ENCODE data around the gene ZNF148. TPM values are rescaled to one million over a fixed set of nuclear protein-coding genes. Genes with fewer than 3 reads are reported as not detected.
"Not testable (repeated sequence)": the region's sequence is repeated elsewhere in the genome, so short reads cannot be mapped to it uniquely, and the experiment has no call there.

Gene ZNF148
- total RNA-seq, 1 donor from 2014 or later: 47.5 TPM

- DNase-seq (no peak), ATAC-seq (no peak)
- Histone ChIP-seq H3K27ac (no peak overlapping the region), H3K36me3 (no peaks in the 10 kb centered on the region), H3K9me3 (peaks cover 4% of the 10 kb centered on the region), H3K27me3 (no peaks in the 10 kb centered on the region), H3K4me1 (no peaks in the 10 kb centered on the region), H3K4me3 (no peak overlapping the region)
- no peak for TF ChIP-seq CTCF (IDR thresholded peaks at IDR 0.05)
- intact Hi-C loops (cut with DNase I): no loop called here
Observed at GRCh38 chr3:125349055-125349454, 26.1 kb downstream of the ZNF148 start.

- H3K4me3 ChIP-seq; intact Hi-C loops (cut with DNase I); H3K4me1 ChIP-seq: not testable (repeated sequence)
Observed at GRCh38 chr3:125343367-125343766, 31.8 kb downstream of the ZNF148 start.

GRCh38 chr3:125340121-125340520, 35.0 kb downstream of the ZNF148 start:
- H3K4me1 ChIP-seq: peaks cover 6% of the 10 kb centered on the region
- H3K27ac ChIP-seq: no peak overlapping the region
- intact Hi-C loops (cut with DNase I): no loop called here
- H3K36me3 ChIP-seq: no peaks in the 10 kb centered on the region
- DNase-seq: no peak
- ATAC-seq: no peak
- TF ChIP-seq CTCF (IDR thresholded peaks at IDR 0.05): no peak
- H3K4me3 ChIP-seq: no peak overlapping the region
- H3K27me3 ChIP-seq: no peaks in the 10 kb centered on the region
- peaks cover 3% of the 10 kb centered on the region for H3K9me3 ChIP-seq

More at GRCh38 chr3:125343367-125343766, 31.8 kb downstream of the ZNF148 start:
- not testable (repeated sequence) for H3K27ac ChIP-seq, H3K9me3 ChIP-seq, H3K27me3 ChIP-seq, H3K36me3 ChIP-seq, ATAC-seq, DNase-seq

GRCh38 chr3:125337506-125337905, 37.6 kb downstream of the ZNF148 start:
- H3K27ac ChIP-seq: no peak overlapping the region
- H3K36me3 ChIP-seq: no peaks in the 10 kb centered on the region
- peaks cover 16% of the 10 kb centered on the region for H3K4me1 ChIP-seq
- no peak for TF ChIP-seq CTCF (IDR thresholded peaks at IDR 0.05)
- H3K27me3 ChIP-seq: no peaks in the 10 kb centered on the region
- no peaks in the 10 kb centered on the region for H3K9me3 ChIP-seq
- DNase-seq (no peak), ATAC-seq (no peak)
- no peak overlapping the region for H3K4me3 ChIP-seq
- intact Hi-C loops (cut with DNase I): no loop called here

GRCh38 chr3:125334675-125335560, 40.2 kb downstream of the ZNF148 start:
- TF ChIP-seq CTCF (IDR thresholded peaks at IDR 0.05): no peak
- peaks cover 16% of the 10 kb centered on the region for H3K4me1 ChIP-seq
- no peaks in the 10 kb centered on the region for H3K9me3 ChIP-seq
- no peak for DNase-seq
- intact Hi-C loops (cut with DNase I): no loop called here
- no peak overlapping the region for H3K27ac ChIP-seq
- peaks cover 1% of the 10 kb centered on the region for H3K36me3 ChIP-seq
- H3K27me3 ChIP-seq: no peaks in the 10 kb centered on the region
- ATAC-seq: no peak
- no peak overlapping the region for H3K4me3 ChIP-seq

- no peak for TF ChIP-seq CTCF (IDR thresholded peaks at IDR 0.05)
Observed at GRCh38 chr3:125332504-125332903, 42.6 kb downstream of the ZNF148 start.

More at GRCh38 chr3:125332504-125332903, 42.6 kb downstream of the ZNF148 start:
- Histone ChIP-seq H3K27ac (no peak overlapping the region), H3K4me1 (peaks cover 16% of the 10 kb centered on the region), H3K36me3 (peaks cover 8% of the 10 kb centered on the region), H3K4me3 (no peak overlapping the region), H3K9me3 (no peaks in the 10 kb centered on the region), H3K27me3 (no peaks in the 10 kb centered on the region)
- intact Hi-C loops (cut with DNase I): no loop called here
- DNase-seq (no peak), ATAC-seq (no peak)

Measured in upper lobe of right lung (tissue), 1 donor.